ENCODE measurements around the gene CFAP206. TPM values are rescaled to one million over a fixed set of nuclear protein-coding genes. Genes with fewer than 3 reads are reported as not detected.

CFAP206 gene
- total and polyA plus RNA-seq, 10 of the 15 experiments (the other 5 are each of a cell fraction or from before 2014, with no cell fraction given) = 0.04 to 0.24 (median 0.09) TPM; not detected in 6

GRCh38 chr6:87366072-87366827, 41.5 kb upstream of the CFAP206 start (continued):
- TF ChIP-seq BCLAF1 (IDR thresholded peaks at IDR 0.05) = no peak
- TF ChIP-seq FOXK2 (IDR thresholded peaks at IDR 0.05) = no peak
- no peak for TF ChIP-seq ATF7 (IDR thresholded peaks at IDR 0.05; ENCODE audit: low read depth)
- no peak for TF ChIP-seq ASH2L (IDR thresholded peaks at IDR 0.05; ENCODE audit: borderline replicate concordance, low read depth)
- no peak for TF ChIP-seq SUPT20H (IDR thresholded peaks at IDR 0.05; ENCODE audit: borderline replicate concordance, control insufficient read depth, low read depth, low read length)

DNA sequence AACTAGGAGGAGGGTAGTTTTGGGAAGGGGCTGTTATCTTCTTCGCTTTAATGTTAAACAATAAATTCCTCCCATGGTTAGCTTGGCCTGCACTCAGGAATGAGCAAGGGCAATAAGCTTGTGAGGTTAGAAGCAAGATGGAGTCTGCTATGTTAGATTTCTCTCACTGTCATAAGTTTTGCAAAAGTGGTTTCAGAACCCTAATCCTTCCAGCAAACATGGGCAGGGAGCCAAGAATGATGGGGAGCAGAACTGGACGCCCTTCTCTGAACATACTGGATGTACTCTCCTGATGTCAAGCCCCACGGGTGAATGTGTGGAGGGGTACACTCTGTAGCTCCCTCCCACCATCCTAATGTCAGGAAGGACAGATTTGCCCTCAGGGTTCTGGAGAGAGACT, 40.9 kb upstream of the CFAP206 start:
- ChIA-PET POLR2A (no interaction called here), SMC1A (ENCODE audit: uncharacterized antibody, unreplicated experiment) (no interaction called here), CTCF (no interaction called here), RAD21 (ENCODE audit: unreplicated experiment) (no interaction called here)
- H3K27ac ChIP-seq (ENCODE audit: control insufficient read depth, insufficient read depth) = no peak overlapping the region
- WGBS (ENCODE audit: insufficient coverage, insufficient replicate concordance, low lambda C conversion rate, missing lambda C conversion rate) = 88% methylated on average over 3 of the region's 3 CpGs
- H3K36me3 ChIP-seq (ENCODE audit: control insufficient read depth in 2 of 2, insufficient read depth in 2 of 2, low read length in 1 of 2) = no peaks in the 10 kb centered on the region
- 0 out of 2 replicates have a peak, but pooled peaks cover 2% of the 10 kb centered on the region for H3K4me1 ChIP-seq (ENCODE audit: control insufficient read depth, insufficient read depth, low read length)
- intact Hi-C loops (cut with micrococcal nuclease; ENCODE audit: unreplicated experiment) = no loop called here
- DNase-seq (ENCODE audit: low read depth, low spot score) (no peak), FAIRE-seq (peak; percentile 41), ATAC-seq (no peak; the same call in 2 of the 3 replicates)
- H3K9ac ChIP-seq (ENCODE audit: control insufficient read depth, insufficient read depth, low read length) = no peak overlapping the region
- BruUV-seq (replicated peaks) = no TSS peak
- TF ChIP-seq MTA2 (IDR thresholded peaks at IDR 0.05; ENCODE audit: low read depth) (no peak), ZNF274 (IDR thresholded peaks at IDR 0.05; ENCODE audit: insufficient read depth, insufficient read length) (no peak), MEF2B (IDR thresholded peaks at IDR 0.05; ENCODE audit: partially characterized antibody, poor library complexity, severe bottlenecking) (no peak), KDM1A (IDR thresholded peaks at IDR 0.05; ENCODE audit: borderline replicate concordance) (no peak), YY1 (IDR thresholded peaks at IDR 0.05; ENCODE audit: low read depth, low read length) (no peak), RFX5 (IDR thresholded peaks at IDR 0.05; ENCODE audit: low read depth, low read length) (no peak), TBL1XR1 (IDR thresholded peaks at IDR 0.05; ENCODE audit: low read depth, low read length) (no peak)
- H3K4me2 ChIP-seq (ENCODE audit: control insufficient read depth, insufficient read depth) = no peak overlapping the region
- H3K27me3 ChIP-seq (replicated peaks in 1 of 2; ENCODE audit: control insufficient read depth in 2 of 2, insufficient read depth in 2 of 2, low read length in 1 of 2) = no peaks in the 10 kb centered on the region
- no peak overlapping the region for H2AFZ ChIP-seq (ENCODE audit: control insufficient read depth, low read depth, low read length)
- H4K20me1 ChIP-seq (ENCODE audit: control insufficient read depth, insufficient read depth) = no peaks in the 10 kb centered on the region
- peaks cover 1% of the 10 kb centered on the region; the same call in 2 of the 3 replicates for H3K9me3 ChIP-seq (replicated peaks; ENCODE audit: control insufficient read depth, insufficient read depth, low read length)
- H3K79me2 ChIP-seq (ENCODE audit: control insufficient read depth, insufficient read depth, low read length) = no peaks in the 10 kb centered on the region
- in situ Hi-C loops (cut with MboI) = no loop called here
- H3K4me3 ChIP-seq = no peak overlapping the region
